AG09309 (cell line): ENCODE data around the gene CLPTM1L.

Experiments
- DNase-seq: peaks from one replicate; pipeline ENCODE4 v3.0.0-alpha.2; 2010; ENCODE audit warnings: low read depth
- H3K4me3 ChIP-seq: 2 replicates; pipeline ENCODE4 v1.5.1; 2011; ENCODE audit warnings: mild to moderate bottlenecking, low read depth, low read length, moderate library complexity; ENCODE audit not compliant: control insufficient read depth
- CTCF ChIP-seq: IDR thresholded peaks from 2 replicates; pipeline ENCODE4 v1.5.1; 2011; ENCODE audit warnings: mild to moderate bottlenecking, low read depth, low read length, inconsistent platforms; ENCODE audit not compliant: insufficient read depth, control insufficient read depth; ENCODE audit errors: missing control alignments

The CLPTM1L gene

GRCh38 chr5:1298723-1299510 lies 46.0 kb downstream of the CLPTM1L start:
- TF ChIP-seq CTCF: no peak
- no peak for DNase-seq
- H3K4me3 ChIP-seq: no peak overlapping the region

GRCh38 chr5:1298067-1298551 lies 46.8 kb downstream of the CLPTM1L start:
- H3K4me3 ChIP-seq: no peak overlapping the region
- no peak for DNase-seq
- TF ChIP-seq CTCF: no peak

GRCh38 chr5:1297243-1297642 lies 47.7 kb downstream of the CLPTM1L start:
- H3K4me3 ChIP-seq: no peak overlapping the region
- DNase-seq: no peak
- no peak for TF ChIP-seq CTCF

GRCh38 chr5:1295650-1296037 lies 49.3 kb downstream of the CLPTM1L start:
- no peak overlapping the region for H3K4me3 ChIP-seq
- no peak for DNase-seq
- no peak for TF ChIP-seq CTCF

- H3K4me3 ChIP-seq: no peak within 1 kb of the TSS
- no peak for TF ChIP-seq CTCF
- no peak for DNase-seq
Observed at GRCh38 chr5:1294835-1295649, 49.9 kb downstream of the CLPTM1L start, which contains the start of gene TERT. Gene TERT (minus strand): TSS chr5:1295068. CDS start chr5:1294989, 79 bp downstream.

GRCh38 chr5:1294206-1294834 lies 50.6 kb downstream of the CLPTM1L start:
- DNase-seq: no peak
- TF ChIP-seq CTCF: no peak
- no peak overlapping the region for H3K4me3 ChIP-seq
